Stimulated activated CD8-positive, alpha-beta memory T cell treated with anti-CD3 and anti-CD28 coated beads, Interleukin-4, amount 100 ng/mL, for 24 hours (primary cell): ENCODE data around the gene MAML3.

Source experiments
- DNase-seq: peaks from one replicate; pipeline ENCODE4 v3.0.0-alpha.2; 2020; ENCODE audit warnings: low read depth

MAML3 gene

GRCh38 chr4:139781066-139781465, 372.9 kb downstream of the MAML3 start:
- DNase-seq = no peak

GRCh38 chr4:139779691-139780090, 374.3 kb downstream of the MAML3 start:
- DNase-seq = no peak

GRCh38 chr4:139777757-139778156, 376.2 kb downstream of the MAML3 start:
- DNase-seq = no peak

- no peak for DNase-seq
Measured at GRCh38 chr4:139776235-139776634, 377.7 kb downstream of the MAML3 start.

- no peak for DNase-seq
Measured at GRCh38 chr4:139774759-139775487, 379.1 kb downstream of the MAML3 start.

GRCh38 chr4:139773560-139774318, 380.2 kb downstream of the MAML3 start:
- DNase-seq = no peak

- no peak for DNase-seq
Measured at GRCh38 chr4:139770361-139770760, 383.6 kb downstream of the MAML3 start.

- no peak for DNase-seq
Measured at GRCh38 chr4:139769364-139769763, 384.6 kb downstream of the MAML3 start.

- DNase-seq = no peak
Measured at GRCh38 chr4:139768896-139769295, 385.1 kb downstream of the MAML3 start.

GRCh38 chr4:139768366-139768765, 385.6 kb downstream of the MAML3 start:
- DNase-seq = no peak

GRCh38 chr4:139767585-139767984, 386.4 kb downstream of the MAML3 start:
- DNase-seq = no peak

- DNase-seq = no peak
Measured at GRCh38 chr4:139767168-139767567, 386.8 kb downstream of the MAML3 start.

GRCh38 chr4:139764686-139765310, 389.2 kb downstream of the MAML3 start:
- DNase-seq = no peak

- no peak for DNase-seq
Measured at GRCh38 chr4:139764182-139764581, 389.8 kb downstream of the MAML3 start.

- no peak for DNase-seq
Measured at GRCh38 chr4:139763672-139764071, 390.3 kb downstream of the MAML3 start.

GRCh38 chr4:139763205-139763604, 390.8 kb downstream of the MAML3 start:
- DNase-seq = no peak

GRCh38 chr4:139762720-139763119, 391.3 kb downstream of the MAML3 start:
- DNase-seq = no peak

GRCh38 chr4:139761461-139761860, 392.5 kb downstream of the MAML3 start:
- no peak for DNase-seq

GRCh38 chr4:139760567-139760966, 393.4 kb downstream of the MAML3 start:
- DNase-seq = no peak

GRCh38 chr4:139759097-139759496, 394.9 kb downstream of the MAML3 start:
- DNase-seq = no peak

GRCh38 chr4:139756391-139757180, 397.4 kb downstream of the MAML3 start:
- DNase-seq = no peak

GRCh38 chr4:139754938-139755337, 399.0 kb downstream of the MAML3 start:
- no peak for DNase-seq
